Omental fat pad (tissue), 4 donors: ENCODE data around the gene TMEM126B. TPM values are rescaled to one million over a fixed set of nuclear protein-coding genes. Genes with fewer than 3 reads are reported as not detected.

ENCODE experiments used
- ATAC-seq: fragments of 150-250 bp; one replicate; pipeline ENCODE4 v1.9.1; 2016; ENCODE audit warnings: mild to moderate bottlenecking, moderate library complexity; ENCODE audit not compliant: low FRiP score
- DNase-seq: peaks from one replicate; pipeline ENCODE4 v3.0.0-alpha.2; 2019; ENCODE audit warnings: low spot score
- CTCF ChIP-seq, 3 donors: fragments of 450-650 bp; IDR thresholded peaks; one replicate each; pipeline ENCODE4 v1.5.1; 2016 to 2017; ENCODE audit warnings: antibody characterized with exemption in 3 of 3, mild to moderate bottlenecking in 3 of 3, moderate library complexity in 2 of 3
- total RNA-seq, 4 donors: library from RNA; depleted of rRNA; stranded (reverse); fragments of >200 nt; gene quantifications; one replicate each; pipeline ENCODE4 v1.1.0, GENCODE V29; 2016

The TMEM126B gene
- total RNA-seq, 4 donors from 2014 or later: 37.3 to 70.1 (median 54.7) TPM

GRCh38 chr11:85672105-85672902, 43.9 kb downstream of the TMEM126B start:
- no peak for DNase-seq
- ATAC-seq: no peak
- no peak for TF ChIP-seq CTCF (IDR thresholded peaks at IDR 0.05)

- DNase-seq (no peak), ATAC-seq (no peak)
- TF ChIP-seq CTCF (IDR thresholded peaks at IDR 0.05): no peak
These were observed 45.0 kb downstream of the TMEM126B start for GRCh38 chr11:85673393-85673792.

- TF ChIP-seq CTCF (IDR thresholded peaks at IDR 0.05): no peak
- DNase-seq (no peak), ATAC-seq (no peak)
These were observed 51.2 kb downstream of the TMEM126B start for GRCh38 chr11:85679576-85679975.

- DNase-seq: no peak
- no peak for TF ChIP-seq CTCF (IDR thresholded peaks at IDR 0.05)
- ATAC-seq: no peak
These were observed 52.5 kb downstream of the TMEM126B start for GRCh38 chr11:85680897-85681296.

- DNase-seq (peak; percentile 24), ATAC-seq (no peak)
- TF ChIP-seq CTCF (IDR thresholded peaks at IDR 0.05): no peak
These were observed 54.2 kb downstream of the TMEM126B start for GRCh38 chr11:85682330-85683305.

GRCh38 chr11:85685125-85685819, 56.9 kb downstream of the TMEM126B start:
- ATAC-seq: peak; percentile 9
- TF ChIP-seq CTCF (IDR thresholded peaks at IDR 0.05): no peak
- no peak for DNase-seq
